Stimulated activated CD4-positive, alpha-beta T cell treated with anti-CD3 and anti-CD28 coated beads, Interleukin-4, amount 100 ng/mL, for 1 hour (primary cell): Measurements from ENCODE around the gene MMP2.
A peak's percentile ranks its signal among the peaks of the same experiment; 100 is the strongest.

Source experiments
- DNase-seq: peaks from one replicate; pipeline ENCODE4 v3.0.0-alpha.2; 2020

Gene MMP2

DNA sequence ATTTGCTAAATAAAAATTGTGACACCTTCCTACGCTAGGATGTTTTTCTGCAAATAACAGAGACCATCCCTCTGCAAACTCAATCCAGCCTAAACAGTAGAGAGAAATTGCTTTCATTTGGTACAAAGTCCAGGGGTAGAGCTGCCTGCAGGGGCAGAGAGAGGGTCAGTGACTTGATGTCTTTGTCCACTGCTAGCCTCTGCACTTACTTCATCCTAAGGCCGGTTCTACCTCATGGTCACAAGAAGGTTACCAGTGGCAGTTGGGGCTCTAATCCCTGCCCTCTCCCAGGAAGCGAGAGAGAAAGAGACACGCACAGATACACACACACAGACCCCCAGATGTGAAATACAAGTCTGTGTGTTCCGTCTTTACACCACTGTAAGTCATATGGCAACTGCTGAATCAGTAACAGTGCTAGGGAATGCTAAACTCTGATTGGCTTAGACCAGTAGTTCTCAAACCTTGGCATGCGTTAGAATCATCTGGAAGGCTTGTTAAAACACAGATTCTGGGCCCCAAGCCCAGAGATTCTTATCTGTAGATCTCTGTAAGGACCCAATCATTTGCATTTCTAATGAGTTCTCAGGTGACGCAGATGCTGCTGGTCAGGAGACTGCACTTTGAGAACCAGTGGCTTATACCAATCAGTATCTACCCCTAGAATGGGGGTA is 16.8 kb downstream of the MMP2 start:
- no peak for DNase-seq

DNA sequence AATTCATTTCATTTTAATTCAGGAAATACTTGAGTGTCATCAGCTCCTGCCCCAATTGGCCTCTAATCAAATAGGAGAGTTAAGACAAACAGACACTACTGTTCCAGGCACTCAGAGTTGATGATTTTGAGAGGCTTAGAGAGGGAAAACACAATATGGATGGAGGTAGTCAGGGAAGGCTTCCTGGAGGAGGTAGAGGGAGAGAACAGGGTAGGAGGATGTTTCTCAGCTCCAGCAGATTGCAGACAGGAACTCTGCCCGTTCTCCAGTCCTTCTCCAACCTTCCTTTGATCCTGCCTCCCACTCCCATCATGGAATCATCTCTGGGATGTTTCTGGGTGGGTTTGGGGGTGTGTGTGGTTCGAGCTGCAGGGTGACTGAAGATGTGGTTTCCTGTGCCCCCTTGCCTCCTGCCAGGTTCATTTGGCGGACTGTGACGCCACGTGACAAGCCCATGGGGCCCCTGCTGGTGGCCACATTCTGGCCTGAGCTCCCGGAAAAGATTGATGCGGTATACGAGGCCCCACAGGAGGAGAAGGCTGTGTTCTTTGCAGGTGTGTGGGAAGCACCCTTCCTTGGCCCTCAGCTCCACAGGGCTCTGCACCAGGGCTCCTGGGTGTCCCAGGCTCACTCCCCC is 17.6 kb downstream of the MMP2 start:
- DNase-seq, result no peak

DNA sequence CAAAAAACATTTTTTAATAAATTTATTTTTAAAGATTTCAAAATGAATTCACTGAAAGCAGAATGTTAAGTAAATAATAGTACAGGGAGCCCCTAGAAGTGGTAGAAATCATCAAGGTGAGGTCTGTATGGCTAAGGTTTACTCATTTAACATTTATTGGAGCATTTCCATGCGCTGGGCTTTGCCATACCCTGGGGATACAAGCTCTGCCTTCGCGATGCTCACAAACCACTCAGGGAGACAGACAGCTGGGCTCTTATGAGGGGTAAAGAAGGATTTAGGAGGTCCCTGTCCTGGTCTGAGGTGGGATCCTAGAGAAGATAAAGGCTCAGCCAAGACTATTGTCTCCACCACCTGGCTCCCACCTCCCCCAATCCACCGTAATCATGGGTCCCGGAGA is 18.6 kb downstream of the MMP2 start:
- DNase-seq, result no peak

DNA sequence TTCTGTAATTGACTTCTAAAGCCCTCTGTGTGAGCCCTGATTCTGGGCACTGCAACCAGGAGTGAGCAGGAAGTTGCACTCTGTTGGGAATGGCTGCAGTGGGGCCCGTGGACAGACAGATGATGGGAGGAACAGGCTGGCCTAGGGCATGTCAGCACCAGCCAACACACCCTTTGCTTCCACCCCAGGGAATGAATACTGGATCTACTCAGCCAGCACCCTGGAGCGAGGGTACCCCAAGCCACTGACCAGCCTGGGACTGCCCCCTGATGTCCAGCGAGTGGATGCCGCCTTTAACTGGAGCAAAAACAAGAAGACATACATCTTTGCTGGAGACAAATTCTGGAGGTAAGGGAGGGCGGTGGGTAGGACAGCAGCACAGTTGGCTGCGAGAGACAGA is 19.1 kb downstream of the MMP2 start:
- DNase-seq, result no peak

DNA sequence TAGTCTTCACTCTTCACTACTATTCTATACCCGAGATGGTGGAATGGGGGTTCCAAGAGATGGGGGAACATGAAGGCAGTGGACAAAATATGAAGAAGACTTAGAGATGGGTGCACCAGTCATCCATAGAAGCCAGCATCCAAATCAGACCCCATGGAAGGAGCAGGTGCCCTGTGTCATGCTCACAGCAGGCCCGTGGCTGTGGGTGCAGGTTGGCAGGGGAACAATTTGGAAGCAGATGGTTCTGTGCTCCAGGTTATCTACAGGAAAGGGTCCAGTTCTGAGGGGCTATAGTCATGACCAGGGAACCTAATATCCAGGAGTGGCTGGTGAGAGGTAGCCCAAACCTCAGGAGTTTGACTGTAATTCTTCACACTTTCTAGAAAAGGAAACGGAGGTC is 20.3 kb downstream of the MMP2 start:
- no peak for DNase-seq

DNA sequence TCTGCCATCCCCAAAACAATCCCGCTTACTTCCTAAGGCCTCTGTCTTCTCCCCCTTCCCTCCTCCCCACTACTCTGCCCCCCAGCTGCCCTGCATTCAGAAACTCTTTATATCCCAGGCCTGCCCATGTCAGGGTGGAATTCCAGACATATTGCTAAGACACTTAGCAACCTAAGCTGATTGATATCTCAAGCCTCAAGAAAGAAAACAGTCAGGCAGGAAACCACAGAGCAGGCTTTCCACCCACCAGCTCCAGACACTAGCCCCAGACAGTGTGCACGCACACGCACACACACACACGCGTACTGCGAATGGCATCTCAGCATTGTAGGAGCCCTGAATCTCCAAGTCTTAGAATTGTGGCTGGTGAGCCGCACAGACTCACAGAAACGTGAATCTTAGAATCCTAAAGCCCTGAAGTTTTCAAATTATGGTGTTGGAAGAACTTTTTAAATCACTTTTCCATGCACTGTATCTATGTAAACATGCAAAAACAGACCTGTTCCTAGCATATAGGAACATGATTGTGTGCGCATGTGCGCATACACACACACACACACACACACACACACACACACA is 21.0 kb downstream of the MMP2 start:
- peak; percentile 14 for DNase-seq

DNA sequence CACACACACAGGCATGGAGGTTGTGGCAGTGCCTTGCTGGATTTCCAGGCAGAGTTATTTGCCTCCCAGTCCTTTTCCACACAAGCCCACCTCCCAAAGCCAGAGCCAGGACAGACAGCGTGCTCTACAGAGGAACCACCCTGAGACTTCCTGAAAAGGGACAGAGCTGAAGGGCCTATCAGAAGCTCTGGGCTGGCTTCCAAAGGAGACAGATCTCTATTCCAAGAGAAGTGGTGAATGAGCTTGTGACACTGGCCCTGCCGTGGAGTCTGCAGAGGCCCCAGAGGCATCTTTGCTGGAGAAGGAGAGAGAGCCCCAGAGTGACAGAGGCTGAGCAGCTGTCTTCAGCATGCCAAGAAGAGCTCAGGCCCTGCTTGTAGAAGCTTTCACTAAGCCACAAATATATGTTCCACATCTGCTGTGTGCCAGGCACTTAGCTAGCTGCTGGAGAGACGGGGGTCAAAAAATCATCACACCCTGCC is 21.6 kb downstream of the MMP2 start:
- DNase-seq, result no peak

DNA sequence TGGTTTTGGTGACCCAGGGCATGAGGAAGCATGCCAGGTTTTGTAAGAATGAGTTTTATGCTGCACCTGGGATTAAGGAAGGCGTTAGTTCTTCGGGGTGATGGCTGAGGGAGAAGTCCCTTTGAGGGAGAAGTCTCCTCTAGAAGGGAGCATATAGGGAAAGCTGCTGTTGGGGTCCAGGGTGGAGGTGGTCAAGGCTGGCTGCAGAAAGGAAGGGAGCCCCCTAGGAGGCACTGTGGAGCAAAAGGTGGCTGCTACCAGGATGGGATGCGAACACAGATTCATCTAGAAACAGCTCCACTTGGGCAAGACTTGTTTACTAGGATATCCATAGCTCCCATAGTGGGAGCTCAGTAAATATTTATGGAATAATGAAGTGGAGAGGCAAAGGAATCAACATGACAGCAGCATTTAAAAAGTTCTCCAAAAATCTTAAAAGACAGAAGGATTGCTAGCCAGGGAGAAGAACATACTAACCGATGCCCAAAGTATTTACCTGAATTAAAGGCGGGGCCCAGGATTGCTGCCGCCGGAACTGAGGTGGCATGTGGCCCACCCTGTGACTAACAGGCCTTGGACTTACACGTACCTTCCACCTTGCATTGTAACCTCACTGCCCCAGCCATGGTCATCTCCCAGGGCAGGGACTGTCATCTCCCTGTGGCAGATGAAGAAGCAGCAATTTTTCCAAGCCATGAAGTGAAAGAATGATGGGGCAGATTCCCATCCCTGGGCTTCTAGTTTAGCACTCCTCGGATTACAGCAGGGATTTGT is 22.7 kb downstream of the MMP2 start:
- DNase-seq, result no peak

DNA sequence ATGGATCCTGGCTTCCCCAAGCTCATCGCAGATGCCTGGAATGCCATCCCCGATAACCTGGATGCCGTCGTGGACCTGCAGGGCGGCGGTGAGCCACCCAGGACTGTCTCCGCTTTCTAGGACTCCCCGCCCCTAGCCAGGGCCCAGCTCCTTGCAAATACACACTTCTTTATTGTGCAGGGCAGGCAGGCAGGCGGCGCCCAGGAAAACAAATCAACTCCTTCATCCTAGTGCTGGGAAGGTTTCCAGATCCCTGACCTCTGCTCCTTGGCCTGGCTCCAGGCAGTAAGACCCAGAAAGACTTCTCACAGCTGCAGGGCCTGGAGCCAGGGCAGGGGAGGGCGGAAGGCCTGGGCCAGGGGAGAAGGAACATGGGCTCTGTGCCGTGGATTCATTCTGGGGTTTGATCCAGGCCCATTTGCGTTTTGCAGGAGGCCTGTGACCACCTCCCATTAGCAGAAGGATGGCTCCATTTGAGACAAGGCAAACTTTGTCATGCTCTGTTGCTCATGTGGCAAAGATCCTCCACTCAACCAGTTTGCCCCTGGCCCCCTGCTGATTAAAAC is 23.9 kb downstream of the MMP2 start:
- DNase-seq, result no peak

DNA sequence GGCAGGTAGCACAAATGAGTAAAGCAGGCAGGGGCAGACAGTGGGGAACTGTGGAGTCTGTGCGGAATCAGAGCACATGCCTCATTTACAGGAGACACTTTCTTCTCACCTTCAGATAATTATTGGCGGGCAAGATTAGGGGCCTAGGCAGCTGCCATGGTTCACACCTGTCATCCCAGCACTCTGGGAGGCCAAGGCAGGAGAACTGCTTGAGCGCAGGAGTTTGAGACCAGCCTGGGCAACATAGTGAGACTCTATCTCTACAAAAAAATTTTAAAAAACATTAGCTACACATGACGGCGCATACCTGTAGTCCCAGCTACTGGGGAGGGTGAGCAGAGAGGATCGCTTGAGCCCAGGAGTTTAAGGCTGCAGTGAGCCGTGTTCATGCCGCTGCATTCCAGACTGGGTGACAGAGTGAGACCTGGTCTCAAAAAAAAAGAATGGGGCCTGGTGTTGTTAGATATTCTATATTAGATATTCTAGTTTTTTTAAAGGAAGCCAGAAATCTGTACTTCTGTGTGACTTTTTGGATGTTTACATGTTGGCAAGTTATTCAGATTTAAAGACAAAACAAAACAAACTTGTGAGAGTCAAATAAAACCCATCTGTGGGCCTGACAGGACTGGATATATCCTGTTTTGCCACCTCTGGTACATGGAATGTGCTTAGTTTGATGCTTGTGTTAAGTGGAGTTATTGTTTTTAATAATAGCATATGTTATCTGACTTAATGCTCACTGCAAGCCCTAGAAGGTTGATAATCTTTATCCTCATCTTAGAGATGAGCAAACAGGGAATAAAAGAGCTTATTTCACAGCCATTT is 24.9 kb downstream of the MMP2 start:
- DNase-seq, result no peak

DNA sequence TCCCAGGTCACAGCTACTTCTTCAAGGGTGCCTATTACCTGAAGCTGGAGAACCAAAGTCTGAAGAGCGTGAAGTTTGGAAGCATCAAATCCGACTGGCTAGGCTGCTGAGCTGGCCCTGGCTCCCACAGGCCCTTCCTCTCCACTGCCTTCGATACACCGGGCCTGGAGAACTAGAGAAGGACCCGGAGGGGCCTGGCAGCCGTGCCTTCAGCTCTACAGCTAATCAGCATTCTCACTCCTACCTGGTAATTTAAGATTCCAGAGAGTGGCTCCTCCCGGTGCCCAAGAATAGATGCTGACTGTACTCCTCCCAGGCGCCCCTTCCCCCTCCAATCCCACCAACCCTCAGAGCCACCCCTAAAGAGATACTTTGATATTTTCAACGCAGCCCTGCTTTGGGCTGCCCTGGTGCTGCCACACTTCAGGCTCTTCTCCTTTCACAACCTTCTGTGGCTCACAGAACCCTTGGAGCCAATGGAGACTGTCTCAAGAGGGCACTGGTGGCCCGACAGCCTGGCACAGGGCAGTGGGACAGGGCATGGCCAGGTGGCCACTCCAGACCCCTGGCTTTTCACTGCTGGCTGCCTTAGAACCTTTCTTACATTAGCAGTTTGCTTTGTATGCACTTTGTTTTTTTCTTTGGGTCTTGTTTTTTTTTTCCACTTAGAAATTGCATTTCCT is 26.5 kb downstream of the MMP2 start:
- DNase-seq, result no peak

DNA sequence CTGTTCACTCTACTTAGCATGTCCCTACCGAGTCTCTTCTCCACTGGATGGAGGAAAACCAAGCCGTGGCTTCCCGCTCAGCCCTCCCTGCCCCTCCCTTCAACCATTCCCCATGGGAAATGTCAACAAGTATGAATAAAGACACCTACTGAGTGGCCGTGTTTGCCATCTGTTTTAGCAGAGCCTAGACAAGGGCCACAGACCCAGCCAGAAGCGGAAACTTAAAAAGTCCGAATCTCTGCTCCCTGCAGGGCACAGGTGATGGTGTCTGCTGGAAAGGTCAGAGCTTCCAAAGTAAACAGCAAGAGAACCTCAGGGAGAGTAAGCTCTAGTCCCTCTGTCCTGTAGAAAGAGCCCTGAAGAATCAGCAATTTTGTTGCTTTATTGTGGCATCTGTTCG is 27.1 kb downstream of the MMP2 start:
- no peak for DNase-seq

DNA sequence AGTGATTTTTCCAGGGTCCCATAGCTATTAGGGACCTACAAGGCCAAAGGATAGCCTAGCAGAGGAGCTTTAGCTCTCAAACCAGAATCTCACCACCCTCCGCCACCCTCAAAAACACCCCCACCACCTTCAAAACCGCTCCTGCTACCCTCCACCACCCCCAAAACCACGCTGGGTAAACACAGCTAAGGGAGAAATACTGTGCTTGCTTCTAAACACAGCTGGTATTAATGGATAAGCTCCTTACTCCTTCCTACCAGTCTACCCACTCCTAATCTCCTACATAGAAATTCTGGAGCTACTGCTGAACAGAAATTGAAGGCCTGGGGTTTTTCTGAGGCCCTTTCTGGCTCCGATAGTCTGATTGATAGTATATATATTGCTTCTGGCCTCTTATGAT is 27.7 kb downstream of the MMP2 start:
- no peak for DNase-seq

DNA sequence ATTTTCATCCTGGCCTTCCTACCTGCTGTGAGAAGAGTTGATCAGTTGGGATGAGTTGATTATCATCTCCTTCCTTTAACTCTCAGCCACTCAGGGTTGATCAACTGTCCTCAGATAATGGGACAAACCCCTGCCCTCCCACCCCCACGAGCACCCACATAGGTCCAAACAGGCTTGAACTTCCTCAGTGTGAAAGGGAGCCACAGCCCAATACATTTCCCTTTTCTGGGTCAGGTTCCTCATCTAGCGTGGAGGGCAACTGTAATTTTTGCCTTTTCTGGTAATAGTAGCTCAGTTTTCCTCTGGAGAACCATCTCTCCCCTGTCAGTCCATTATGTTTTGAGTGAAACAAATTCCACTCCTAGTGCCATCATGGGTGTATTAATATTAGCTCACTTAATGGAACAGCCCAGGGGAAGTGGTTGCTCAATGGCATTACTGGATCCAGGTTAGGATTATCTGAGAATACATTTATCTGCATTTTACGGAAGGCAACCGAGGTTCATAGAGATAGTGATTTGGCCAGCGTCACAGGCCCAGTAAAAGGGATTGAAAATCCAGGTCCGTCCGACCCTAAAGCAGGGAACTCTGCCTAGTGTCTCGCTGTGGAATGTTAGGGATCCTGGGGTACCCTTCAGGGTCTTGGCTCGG is 29.4 kb downstream of the MMP2 start:
- no peak for DNase-seq

DNA sequence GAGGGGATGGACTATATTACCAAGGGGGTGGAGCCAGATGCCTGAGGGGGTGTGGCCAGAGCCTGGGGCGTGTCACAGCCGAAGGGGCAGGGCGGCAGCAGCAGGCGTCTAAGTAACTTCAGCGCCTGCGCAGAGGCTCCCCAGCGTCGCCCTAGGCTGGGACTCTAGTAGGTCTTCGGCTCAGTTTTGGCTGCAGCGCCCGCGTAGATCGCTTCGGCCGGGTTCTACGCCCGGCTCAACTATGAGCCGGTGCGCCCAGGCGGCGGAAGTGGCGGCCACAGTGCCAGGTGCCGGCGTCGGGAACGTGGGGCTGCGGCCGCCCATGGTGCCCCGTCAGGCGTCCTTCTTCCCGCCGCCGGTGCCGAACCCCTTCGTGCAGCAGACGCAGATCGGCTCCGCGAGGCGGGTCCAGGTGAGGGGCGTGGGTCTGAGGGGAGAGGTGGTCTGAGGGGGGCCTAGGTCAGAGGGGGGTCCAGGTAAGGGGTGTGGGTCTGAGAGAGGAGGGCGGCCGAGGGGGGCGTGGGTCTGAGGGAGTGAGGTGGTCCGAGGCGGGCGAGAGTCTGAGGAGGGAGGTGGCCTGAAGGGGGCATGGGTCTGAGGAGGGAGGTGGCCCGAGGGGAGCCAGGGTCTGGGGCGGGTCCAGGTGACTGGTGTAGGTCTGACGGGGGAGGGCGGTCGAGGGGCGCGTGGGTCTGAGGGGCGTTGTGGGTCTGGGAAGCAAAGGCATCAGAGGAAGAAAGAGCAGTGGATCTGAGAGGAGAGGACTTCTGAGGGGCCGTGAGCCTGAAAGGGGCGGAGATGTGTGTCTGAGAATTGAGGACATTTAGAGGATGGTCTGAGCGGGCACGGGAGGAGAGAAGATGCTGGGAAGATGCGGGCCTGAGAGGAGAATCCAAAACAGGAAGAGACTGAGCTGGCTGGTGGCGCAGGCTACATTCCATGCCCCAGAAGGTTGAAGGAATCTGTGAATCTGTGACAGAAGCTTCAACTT is 30.2 kb downstream of the MMP2 start, which contains the start of gene LPCAT2:
LPCAT2 (plus strand) TSS at position 132 of the 991 bp plus-strand sequence; CDS start at position 242, 110 bp downstream.
- DNase-seq, result peak; percentile 43

DNA sequence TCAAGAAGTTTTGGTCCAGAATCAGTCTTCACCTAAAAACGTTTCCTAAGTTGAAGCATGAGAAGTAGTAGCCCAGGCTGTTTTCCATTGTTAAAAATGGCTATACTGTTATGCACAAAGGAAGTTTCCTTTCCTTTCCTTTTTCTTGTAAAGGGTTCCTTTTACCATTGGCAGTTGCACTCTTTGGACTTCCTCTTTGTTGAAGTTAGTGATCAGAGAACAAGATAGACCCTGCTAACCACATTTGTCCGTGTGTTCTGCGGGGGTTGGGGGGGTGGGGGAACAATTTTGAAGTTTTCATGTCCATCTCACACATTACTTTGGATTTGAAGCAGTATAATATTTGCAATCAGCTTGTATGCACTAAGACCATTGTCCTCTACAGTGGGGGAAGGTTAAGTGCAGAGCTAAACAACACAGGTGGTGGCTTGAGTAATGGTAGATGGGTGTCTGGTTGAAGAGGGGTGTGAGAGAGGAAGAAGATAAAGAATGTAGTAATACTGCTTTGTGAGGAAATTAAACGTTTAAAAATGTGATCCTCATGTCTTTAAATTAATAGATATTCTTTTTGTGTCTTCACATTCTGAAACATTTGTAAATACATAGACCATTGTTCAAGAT is 31.3 kb downstream of the MMP2 start:
- no peak for DNase-seq

DNA sequence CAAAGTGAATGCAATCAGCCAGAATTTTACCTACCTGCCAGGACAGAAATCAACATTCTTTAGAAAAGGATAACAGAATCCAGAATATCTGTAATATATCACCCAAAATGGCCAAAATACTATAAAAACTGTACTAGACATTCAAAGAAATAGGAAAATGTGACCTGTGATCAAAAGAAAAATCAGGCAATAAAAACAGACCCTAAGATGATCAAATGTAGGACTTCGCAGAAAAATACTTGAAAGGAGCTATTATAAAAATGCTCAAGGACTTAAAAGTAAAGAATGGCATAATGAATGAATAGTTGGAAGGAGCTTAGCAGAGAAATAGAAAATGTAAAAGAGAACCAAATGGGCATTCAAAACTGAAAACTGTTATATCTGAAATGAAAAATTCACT is 33.9 kb downstream of the MMP2 start:
- no peak for DNase-seq

DNA sequence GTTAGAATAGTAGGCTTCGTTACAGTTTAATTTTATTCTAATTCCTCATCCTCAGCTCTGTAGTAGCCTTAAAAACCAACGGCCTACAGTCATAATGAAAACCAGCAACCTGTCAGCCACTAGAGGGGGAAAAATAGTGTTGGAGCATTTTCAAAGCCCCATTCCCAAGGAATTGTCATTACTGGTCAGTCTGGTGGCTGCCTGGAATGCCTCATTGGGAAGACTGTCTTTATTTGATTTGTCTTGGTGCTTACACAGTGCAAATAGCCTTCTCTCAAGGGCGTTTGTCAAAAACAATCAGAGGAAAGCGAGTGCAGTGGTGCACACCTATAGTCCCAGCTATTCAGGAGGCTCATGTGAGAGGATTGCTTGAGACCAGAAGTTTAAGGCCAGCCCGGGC is 34.6 kb downstream of the MMP2 start:
- no peak for DNase-seq

DNA sequence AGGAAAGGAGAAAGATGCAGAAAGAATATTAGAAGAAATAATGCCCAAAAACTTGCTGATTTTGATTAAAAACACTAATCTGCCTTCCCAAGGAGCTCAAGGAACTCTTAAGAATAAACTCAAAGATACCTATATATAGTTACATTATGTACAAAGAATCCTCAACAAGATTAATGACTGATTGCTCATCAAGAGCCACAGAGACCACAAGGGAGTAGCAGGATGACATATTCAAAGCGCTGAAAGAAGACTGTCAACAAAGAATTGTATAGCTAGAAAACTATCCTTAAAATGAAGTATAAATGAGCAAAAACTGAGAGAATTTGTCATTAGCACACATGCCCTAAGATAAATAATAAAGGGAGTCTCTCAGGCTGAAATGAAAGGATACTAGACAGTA is 36.1 kb downstream of the MMP2 start:
- no peak for DNase-seq
